Endodermal cell (in vitro differentiated cells): Measurements from ENCODE around the gene LRRC70. TPM values are rescaled to one million over a fixed set of nuclear protein-coding genes. Genes with fewer than 3 reads are reported as not detected.

Experiments used
- DNase-seq: peaks from one replicate; pipeline ENCODE4 v3.0.0-alpha.2; 2017
- H3K27ac ChIP-seq: 2 replicates; pipeline ENCODE4 v1.5.1; 2013; ENCODE audit warnings: mild to moderate bottlenecking, low read depth, low read length, moderate library complexity
- H3K27me3 ChIP-seq: 2 replicates; pipeline ENCODE4 v1.6.1; 2013; ENCODE audit warnings: mild to moderate bottlenecking, low read length, moderate library complexity; ENCODE audit not compliant: insufficient read depth, control insufficient read depth, poor library complexity, severe bottlenecking
- H3K36me3 ChIP-seq: 2 replicates; pipeline ENCODE4 v1.7.0; 2013; ENCODE audit warnings: mild to moderate bottlenecking, low read length, moderate library complexity; ENCODE audit not compliant: control insufficient read depth, insufficient read depth
- H3K4me1 ChIP-seq: one replicate; pipeline ENCODE4 v1.7.0; 2013; ENCODE audit warnings: low read length; ENCODE audit not compliant: control insufficient read depth, insufficient read depth
- H3K4me3 ChIP-seq: 2 replicates; pipeline ENCODE4 v1.5.1; 2013; ENCODE audit warnings: mild to moderate bottlenecking, low read length, moderate library complexity
- H3K9ac ChIP-seq: 2 replicates; pipeline ENCODE4 v1.6.1; 2013; ENCODE audit warnings: mild to moderate bottlenecking, low read length, moderate library complexity; ENCODE audit not compliant: poor library complexity, severe bottlenecking; ENCODE audit errors: extremely low read depth
- H3K9me3 ChIP-seq: 2 replicates; pipeline ENCODE4 v1.6.1; 2013; ENCODE audit warnings: mild to moderate bottlenecking, low read length, moderate library complexity; ENCODE audit not compliant: control insufficient read depth
- H3K27ac Mint-ChIP-seq: 2 replicates; pipeline ENCODE4 v1.8.0; 2020; ENCODE audit warnings: mixed read lengths
- H3K27me3 Mint-ChIP-seq: 2 replicates; pipeline ENCODE4 v1.8.0; 2021; ENCODE audit warnings: mild to moderate bottlenecking, mixed read lengths; ENCODE audit not compliant: insufficient read depth
- H3K36me3 Mint-ChIP-seq: 2 replicates; pipeline ENCODE4 v1.8.0; 2020; ENCODE audit warnings: low read depth, mixed read lengths
- H3K4me1 Mint-ChIP-seq: 2 replicates; pipeline ENCODE4 v1.8.0; 2020; ENCODE audit warnings: mixed read lengths
- H3K4me3 Mint-ChIP-seq: 2 replicates; pipeline ENCODE4 v1.8.0; 2020; ENCODE audit warnings: mild to moderate bottlenecking, moderate library complexity, mixed read lengths
- H3K9me3 Mint-ChIP-seq: 2 replicates; pipeline ENCODE4 v1.8.0; 2020; ENCODE audit warnings: mild to moderate bottlenecking, mixed read lengths
- CTCF ChIP-seq: fragments of 200-600 bp; sonication (generic); conservative IDR thresholded peaks from 2 replicates; pipeline ENCODE4 v1.5.0; 2021; ENCODE audit warnings: antibody characterized with exemption, mild to moderate bottlenecking
- WGBS, 2 experiments: methylation state at CpG; one replicate each; pipeline versions ENCODE4 v1.1.5 to v1.1.7; 2013; ENCODE audit warnings: missing lambda C conversion rate in 2 of 2, mixed read lengths in 1 of 2; ENCODE audit not compliant: insufficient coverage in 1 of 2, insufficient read length in 1 of 2; 5-methylcytosine and 5-hydroxymethylcytosine counted together
- total RNA-seq, 2 donors: library from RNA; stranded (reverse); fragmentation: NEBNext Ultra II Directional in 1 of 2; extraction: Animal tissue kit (Norgen Biotek cat#: 25700) in 1 of 2; gene quantifications; 2 replicates in 1 of 2; 3 replicates in 1 of 2; pipeline ENCODE4 v1.2.1, GENCODE V29; 2021

The LRRC70 gene
- total RNA-seq, 2 donors from 2014 or later = 1.4 TPM

GRCh38 chr5:62596096-62596495 lies 17.5 kb downstream of the LRRC70 start:
- Histone ChIP-seq H3K36me3 (peaks cover 13% of the 10 kb centered on the region), H3K9ac (no peak overlapping the region), H3K4me3 (no peak overlapping the region), H3K27me3 (no peaks in the 10 kb centered on the region), H3K9me3 (no peaks in the 10 kb centered on the region), H3K4me1 (no peaks in the 10 kb centered on the region), H3K27ac (no peak overlapping the region)
- WGBS, 2 experiments = 96 to 100% methylated on average over 1 of the region's 1 CpG
- H3K27me3 Mint-ChIP-seq = no peaks in the 10 kb centered on the region
- TF ChIP-seq CTCF = no peak
- H3K4me1 Mint-ChIP-seq = peaks cover 21% of the 10 kb centered on the region
- no peak overlapping the region for H3K4me3 Mint-ChIP-seq
- no peak for DNase-seq
- peaks cover 18% of the 10 kb centered on the region for H3K36me3 Mint-ChIP-seq
- H3K9me3 Mint-ChIP-seq = no peaks in the 10 kb centered on the region
- no peak overlapping the region for H3K27ac Mint-ChIP-seq

GRCh38 chr5:62596691-62597090 lies 18.1 kb downstream of the LRRC70 start:
- peaks cover 15% of the 10 kb centered on the region for H3K36me3 Mint-ChIP-seq
- no peak overlapping the region for H3K4me3 Mint-ChIP-seq
- H3K9me3 Mint-ChIP-seq = no peaks in the 10 kb centered on the region
- Histone ChIP-seq H3K9ac (no peak overlapping the region), H3K4me1 (no peaks in the 10 kb centered on the region), H3K4me3 (no peak overlapping the region), H3K27me3 (no peaks in the 10 kb centered on the region), H3K9me3 (no peaks in the 10 kb centered on the region), H3K36me3 (peaks cover 9% of the 10 kb centered on the region), H3K27ac (no peak overlapping the region)
- 97% methylated on average over 1 of the region's 1 CpG; no CpG with 5 or more reads in 1 of the 2 experiments for WGBS, 2 experiments
- H3K4me1 Mint-ChIP-seq = peaks cover 21% of the 10 kb centered on the region
- H3K27me3 Mint-ChIP-seq = no peaks in the 10 kb centered on the region
- no peak overlapping the region for H3K27ac Mint-ChIP-seq
- no peak for DNase-seq
- TF ChIP-seq CTCF = no peak

- H3K27ac ChIP-seq = no peak overlapping the region
- peaks cover 21% of the 10 kb centered on the region for H3K4me1 Mint-ChIP-seq
- no peak overlapping the region for H3K4me3 ChIP-seq
- H3K4me1 ChIP-seq = no peaks in the 10 kb centered on the region
- TF ChIP-seq CTCF = no peak
- no peak overlapping the region for H3K27ac Mint-ChIP-seq
- H3K27me3 Mint-ChIP-seq = no peaks in the 10 kb centered on the region
- no peaks in the 10 kb centered on the region for H3K27me3 ChIP-seq
- H3K36me3 ChIP-seq = peaks cover 5% of the 10 kb centered on the region
- no peak overlapping the region for H3K9ac ChIP-seq
- no peak overlapping the region for H3K4me3 Mint-ChIP-seq
- no peaks in the 10 kb centered on the region for H3K9me3 ChIP-seq
- WGBS, 2 experiments = 96 to 100% methylated on average over 1 to 2 of the region's 2 CpGs
- no peak for DNase-seq
- H3K36me3 Mint-ChIP-seq = peaks cover 10% of the 10 kb centered on the region
- no peaks in the 10 kb centered on the region for H3K9me3 Mint-ChIP-seq
Observed at GRCh38 chr5:62597314-62597713, 18.7 kb downstream of the LRRC70 start.
